KG1 (cell line): ENCODE results near the gene FOXP1.

Experiments
- DNase-seq: peaks from one replicate; lab custom pipeline; 2025; lab: John Stamatoyannopoulos, UW

The FOXP1 gene

GRCh38 chr3:71563827-71564226, 19.7 kb downstream of the FOXP1 start:
- no peak for DNase-seq

DNA sequence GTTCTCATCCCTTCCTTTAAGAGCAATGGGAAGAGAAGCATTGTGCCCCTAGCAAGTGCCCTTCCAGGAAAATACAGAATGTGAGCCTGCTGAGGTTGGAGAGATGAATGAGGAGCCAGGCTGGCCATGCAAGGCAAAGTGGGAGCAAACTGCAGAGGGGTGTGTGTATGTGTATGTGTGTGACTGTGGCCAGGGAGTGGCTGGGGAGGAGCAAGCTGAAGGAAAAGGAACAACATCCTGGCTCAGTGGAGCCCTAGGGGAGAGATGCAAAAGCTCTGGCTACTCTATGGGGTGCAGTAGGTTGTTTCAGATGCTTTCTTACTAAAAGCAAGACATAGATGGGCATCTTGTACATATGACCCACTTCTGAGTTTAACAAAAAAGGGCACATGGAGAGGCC, 20.6 kb downstream of the FOXP1 start:
- DNase-seq: no peak

GRCh38 chr3:71560665-71561064, 22.9 kb downstream of the FOXP1 start:
- no peak for DNase-seq

GRCh38 chr3:71559578-71560162, 23.9 kb downstream of the FOXP1 start:
- DNase-seq: no peak

GRCh38 chr3:71559021-71559420, 24.5 kb downstream of the FOXP1 start:
- no peak for DNase-seq

GRCh38 chr3:71554649-71555048, 28.9 kb downstream of the FOXP1 start:
- no peak for DNase-seq

- no peak for DNase-seq
Measured at GRCh38 chr3:71551311-71551919, 32.1 kb downstream of the FOXP1 start.

- DNase-seq: no peak
Measured at GRCh38 chr3:71549951-71550350, 33.6 kb downstream of the FOXP1 start.

DNA sequence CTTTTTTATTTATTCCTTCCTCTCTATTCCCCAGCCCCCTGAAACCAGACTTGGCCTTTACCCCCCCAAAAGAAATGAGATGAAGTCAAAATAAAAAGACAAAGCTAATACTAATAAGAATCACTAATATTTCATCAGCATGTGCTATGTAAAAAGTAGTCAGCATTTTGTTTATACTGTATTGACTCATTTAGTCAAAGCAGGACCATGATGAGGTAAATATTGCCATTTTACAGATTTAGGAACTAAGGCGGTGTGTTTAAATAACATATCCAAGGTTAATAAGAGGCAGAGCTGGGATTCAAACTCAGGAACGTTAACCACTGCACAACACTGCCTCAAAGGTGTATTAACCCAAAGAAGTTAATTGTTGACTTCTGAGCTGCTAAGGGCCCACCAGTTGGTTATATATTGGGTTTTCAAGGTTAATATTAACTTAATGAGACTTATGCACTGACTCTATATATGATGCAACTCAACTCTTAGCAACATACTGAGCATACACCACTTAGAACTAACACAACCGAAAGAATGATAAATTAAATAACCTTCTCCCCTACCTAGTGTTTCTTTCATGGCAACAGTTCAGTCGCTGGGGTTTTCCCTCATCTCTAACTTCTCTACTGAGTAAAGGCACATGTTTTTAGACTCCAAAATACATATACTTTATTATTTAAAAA, 34.7 kb downstream of the FOXP1 start:
- DNase-seq: no peak

DNA sequence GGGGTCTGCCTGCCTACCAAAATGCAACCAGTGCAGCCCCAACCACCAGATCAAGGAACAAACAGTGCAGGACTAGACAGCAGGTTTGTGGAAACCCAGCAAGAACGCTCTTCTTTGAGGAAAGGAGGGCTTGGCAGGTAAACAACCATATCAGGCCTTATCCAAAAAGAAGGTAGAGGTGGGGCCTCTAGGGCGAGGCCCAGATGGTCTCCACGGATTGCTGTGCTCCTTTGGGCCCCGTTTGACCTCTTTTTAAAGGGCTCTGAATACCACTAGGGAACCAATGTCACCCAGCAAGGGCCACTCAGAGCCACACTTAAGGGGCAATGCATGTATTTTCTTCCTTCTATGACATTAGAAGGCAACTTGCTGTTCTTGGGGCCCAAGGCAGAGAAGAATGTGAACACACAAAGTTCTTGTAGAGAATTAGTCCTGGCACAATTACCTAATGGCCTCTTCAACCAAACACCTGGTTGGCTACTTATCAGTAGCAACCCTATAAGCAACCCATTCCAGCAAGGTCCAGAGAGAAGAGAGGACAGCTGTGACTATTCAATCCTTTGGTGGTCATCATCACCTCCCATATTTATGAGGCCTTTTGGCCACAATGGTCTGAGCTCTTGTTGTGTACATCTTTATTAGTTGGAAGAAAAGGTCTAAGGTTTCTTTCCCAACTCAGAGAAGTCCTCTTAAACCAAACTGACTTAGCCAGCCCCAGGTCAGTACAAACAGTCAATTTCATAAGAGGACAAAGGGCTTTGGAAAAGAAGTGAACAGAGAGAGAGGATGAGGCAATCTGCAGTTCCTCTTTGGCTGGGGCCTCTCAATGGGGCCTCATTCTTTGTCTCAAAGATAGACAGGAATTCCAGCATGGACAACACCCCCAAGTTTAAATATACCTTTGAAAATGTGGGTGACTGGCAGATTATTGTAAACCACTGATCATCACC, 36.0 kb downstream of the FOXP1 start:
- peak; percentile 43 for DNase-seq

DNA sequence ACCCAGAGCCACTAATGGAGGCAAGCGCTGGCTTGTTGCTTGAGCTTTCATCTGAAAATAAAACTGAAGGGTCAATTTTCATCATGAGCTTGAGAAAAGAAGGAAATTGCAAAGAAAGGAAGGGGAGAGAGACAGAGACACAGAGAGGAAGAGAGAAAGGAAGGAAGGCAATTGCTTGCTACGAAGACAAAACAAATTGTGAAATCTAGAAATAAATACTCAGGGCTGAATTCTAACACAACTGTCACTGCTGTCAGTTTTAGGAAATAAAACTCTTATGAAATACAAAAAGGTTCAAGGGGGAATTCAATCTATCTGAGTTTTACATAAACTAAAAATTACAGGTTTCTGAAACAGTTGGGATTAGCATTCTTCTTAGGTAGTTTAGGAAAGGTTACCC, 36.7 kb downstream of the FOXP1 start:
- DNase-seq: no peak

DNA sequence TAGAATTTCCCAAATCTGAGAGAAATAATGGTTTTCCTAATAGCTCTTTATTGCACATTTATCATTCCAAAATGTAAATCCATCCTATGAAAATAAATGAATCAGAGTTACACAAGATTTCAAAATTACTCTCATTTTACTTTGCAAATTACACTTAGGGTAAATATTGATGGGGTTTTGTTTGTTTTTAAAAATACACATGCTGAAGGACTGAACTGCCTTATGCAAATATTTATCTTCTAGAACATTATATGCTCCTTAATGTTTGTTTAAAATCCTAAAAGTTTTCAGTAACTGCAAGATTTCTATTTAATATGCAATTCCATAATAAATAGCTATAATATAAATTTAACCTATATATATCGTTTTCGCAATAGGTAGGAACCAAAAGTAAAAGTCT, 38.2 kb downstream of the FOXP1 start:
- no peak for DNase-seq

- no peak for DNase-seq
Measured at GRCh38 chr3:71543371-71544016, 40.0 kb downstream of the FOXP1 start.

DNA sequence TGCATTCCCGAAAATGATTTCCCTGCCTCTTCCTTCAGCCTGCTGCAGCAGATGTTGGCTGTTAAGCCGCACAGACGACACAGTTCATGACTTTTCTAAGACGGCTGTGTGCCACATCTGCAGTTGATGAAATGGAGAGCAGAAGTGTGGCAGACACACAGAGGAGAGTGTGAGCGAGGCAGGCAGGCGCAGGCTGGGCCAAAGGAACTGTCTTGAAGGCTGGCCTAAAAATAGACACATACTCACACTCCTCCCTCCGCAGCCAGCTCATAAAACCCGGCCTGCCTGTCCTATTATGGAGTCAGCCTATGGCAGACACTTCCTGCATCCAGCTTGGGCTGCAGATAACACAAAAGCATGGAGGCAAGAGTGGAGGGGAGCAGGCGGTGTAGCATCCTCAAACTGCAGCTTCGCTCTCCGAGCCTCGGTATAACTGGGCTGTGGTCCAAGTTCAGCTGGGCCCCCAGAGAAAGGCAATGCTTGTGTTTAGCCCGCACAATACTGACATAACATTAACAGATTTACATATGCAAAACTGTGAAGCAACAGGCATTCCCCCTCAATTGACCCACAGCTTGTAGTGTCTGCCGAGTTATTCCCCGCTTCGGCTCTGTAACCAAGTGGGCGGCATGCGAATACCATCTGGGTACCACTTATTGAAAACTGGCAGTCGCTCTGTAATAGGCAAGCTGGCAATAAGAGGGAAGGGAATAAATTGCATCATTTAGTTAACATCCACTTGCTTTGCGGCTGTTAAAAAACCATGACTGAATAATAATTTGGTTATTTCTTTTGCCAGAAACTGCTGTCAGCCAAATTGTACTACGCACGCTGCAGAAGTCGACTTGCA, 40.8 kb downstream of the FOXP1 start:
- peak; percentile 58 for DNase-seq

GRCh38 chr3:71541313-71541712, 42.2 kb downstream of the FOXP1 start:
- no peak for DNase-seq

GRCh38 chr3:71537211-71537611, 46.3 kb downstream of the FOXP1 start:
- no peak for DNase-seq

GRCh38 chr3:71536376-71536965, 47.1 kb downstream of the FOXP1 start:
- DNase-seq: no peak

GRCh38 chr3:71533588-71533987, 49.9 kb downstream of the FOXP1 start:
- DNase-seq: no peak

GRCh38 chr3:71532639-71533395, 50.7 kb downstream of the FOXP1 start:
- DNase-seq: no peak
